CD4-positive, alpha-beta T cell treated with Interleukin-4 for 4 hours (primary cell): Measurements from ENCODE around the gene CCSER2.
"Not testable (repeated sequence)": the region's sequence is repeated elsewhere in the genome, so short reads cannot be mapped to it uniquely, and the experiment has no call there.

Source experiments
- DNase-seq: peaks from one replicate; pipeline ENCODE4 v3.0.0-alpha.2; 2020

Gene CCSER2, protein sequence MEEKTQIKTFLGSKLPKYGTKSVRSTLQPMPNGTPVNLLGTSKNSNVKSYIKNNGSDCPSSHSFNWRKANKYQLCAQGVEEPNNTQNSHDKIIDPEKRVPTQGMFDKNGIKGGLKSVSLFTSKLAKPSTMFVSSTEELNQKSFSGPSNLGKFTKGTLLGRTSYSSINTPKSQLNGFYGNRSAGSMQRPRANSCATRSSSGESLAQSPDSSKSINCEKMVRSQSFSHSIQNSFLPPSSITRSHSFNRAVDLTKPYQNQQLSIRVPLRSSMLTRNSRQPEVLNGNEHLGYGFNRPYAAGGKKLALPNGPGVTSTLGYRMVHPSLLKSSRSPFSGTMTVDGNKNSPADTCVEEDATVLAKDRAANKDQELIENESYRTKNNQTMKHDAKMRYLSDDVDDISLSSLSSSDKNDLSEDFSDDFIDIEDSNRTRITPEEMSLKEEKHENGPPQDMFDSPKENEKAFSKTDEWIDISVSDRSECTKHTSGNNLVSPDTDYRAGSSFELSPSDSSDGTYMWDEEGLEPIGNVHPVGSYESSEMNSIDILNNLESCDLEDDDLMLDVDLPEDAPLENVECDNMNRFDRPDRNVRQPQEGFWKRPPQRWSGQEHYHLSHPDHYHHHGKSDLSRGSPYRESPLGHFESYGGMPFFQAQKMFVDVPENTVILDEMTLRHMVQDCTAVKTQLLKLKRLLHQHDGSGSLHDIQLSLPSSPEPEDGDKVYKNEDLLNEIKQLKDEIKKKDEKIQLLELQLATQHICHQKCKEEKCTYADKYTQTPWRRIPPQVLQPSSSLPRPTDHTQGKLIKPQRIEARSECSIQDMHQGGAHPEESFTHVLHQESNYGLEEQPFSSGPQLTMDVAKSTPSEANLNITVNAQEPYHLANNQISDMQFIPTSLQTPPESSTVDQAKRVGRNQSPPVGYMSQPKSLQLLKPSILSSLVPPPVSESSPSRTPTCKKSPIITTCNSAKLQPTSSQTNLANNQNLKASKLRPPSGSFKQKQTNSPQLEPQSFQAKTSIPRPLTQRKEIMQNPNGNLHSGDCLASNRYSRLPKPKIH

DNA sequence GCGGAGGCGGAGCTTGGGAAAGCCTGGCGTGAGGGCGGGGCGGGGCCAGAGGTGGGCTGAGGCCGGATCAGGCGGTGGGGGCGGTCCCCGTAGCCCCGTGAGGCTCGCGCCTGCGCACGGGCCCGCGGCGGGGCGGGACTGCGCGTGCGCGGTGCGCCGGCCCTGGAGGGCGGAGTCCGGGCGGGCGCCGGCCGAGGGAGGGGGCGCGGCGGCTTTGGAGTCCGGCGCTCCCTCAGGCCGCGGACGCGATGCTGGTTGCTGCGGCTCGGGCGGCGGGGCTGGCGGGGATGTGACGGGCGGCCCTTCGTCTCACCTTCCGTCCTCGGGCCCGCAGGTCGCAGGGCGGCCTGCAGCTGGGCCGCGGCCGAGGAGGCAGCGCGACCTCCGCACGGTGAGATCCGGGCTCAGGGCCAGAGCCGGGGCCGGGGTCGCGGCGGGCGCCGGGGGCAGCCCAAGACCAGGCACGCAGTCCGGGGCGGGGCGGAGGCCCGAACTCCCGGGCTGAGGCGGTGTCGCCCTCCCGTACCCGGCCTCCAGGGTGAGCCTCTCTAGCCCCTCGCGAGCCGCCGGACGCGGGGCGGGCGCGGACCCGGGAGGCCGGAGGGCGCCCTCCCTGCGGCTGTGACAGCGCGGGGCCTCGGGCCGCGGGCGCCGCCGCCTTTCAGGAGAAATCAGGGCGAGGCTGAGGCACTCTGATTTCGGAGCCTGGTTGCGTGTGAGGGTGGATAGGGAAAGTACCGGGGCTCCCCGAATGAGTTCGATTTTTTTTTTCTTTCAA lies at the start of gene CCSER2:
TSS of gene CCSER2 (plus strand) at position 172 of the 778 bp plus-strand sequence. CDS start 42,464 bp downstream, outside the sequence.
- DNase-seq, result peak; percentile 85

DNA sequence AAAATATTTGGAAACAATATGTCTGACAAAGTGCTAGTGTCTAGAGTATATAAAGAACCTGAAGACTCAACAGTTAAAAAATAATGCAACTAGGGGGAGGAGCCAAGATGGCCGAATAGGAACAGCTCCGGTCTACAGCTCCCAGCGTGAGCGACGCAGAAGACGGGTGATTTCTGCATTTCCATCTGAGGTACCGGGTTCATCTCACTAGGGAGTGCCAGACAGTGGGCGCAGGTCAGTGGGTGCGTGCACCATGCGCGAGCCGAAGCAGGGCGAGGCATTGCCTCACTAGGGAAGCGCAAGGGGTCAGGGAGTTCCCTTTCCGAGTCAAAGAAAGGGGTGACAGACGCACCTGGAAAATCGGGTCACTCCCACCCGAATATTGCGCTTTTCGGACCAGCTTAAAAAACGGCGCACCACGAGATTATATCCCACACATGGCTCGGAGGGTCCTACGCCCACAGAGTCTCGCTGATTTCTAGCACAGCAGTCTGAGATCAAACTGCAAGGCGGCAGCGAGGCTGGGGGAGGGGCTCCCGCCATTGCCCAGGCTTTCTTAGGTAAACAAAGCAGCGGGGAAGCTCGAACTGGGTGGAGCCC lies 48.4 kb upstream of the CCSER2 start:
- not testable (repeated sequence) for DNase-seq

DNA sequence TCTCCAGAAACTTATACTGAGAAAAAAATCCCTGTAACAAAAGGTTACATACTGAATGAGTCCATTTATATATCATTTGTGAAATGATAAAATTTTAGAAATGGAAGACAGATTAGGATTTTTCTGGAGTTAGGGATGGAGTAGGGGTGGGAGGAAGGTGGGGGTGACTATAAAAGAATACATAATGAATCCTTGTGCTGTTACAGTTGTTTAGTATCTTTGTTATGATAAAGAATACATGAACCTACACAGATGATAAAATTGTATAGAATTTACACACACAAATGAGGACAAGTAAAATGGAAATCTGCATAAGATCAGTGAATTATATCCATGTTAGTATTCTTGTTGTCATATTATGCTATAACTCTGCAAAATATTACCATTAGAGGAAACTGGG lies 41.7 kb upstream of the CCSER2 start:
- DNase-seq, result no peak

GRCh38 chr10:84288151-84288550 lies 40.2 kb upstream of the CCSER2 start:
- no peak for DNase-seq

- DNase-seq, result no peak
These were observed 38.7 kb upstream of the CCSER2 start for GRCh38 chr10:84289521-84290200.

- DNase-seq, result no peak
These were observed 38.2 kb upstream of the CCSER2 start for GRCh38 chr10:84290235-84290634.

- DNase-seq, result no peak
These were observed 37.0 kb upstream of the CCSER2 start for GRCh38 chr10:84291384-84291783.

DNA sequence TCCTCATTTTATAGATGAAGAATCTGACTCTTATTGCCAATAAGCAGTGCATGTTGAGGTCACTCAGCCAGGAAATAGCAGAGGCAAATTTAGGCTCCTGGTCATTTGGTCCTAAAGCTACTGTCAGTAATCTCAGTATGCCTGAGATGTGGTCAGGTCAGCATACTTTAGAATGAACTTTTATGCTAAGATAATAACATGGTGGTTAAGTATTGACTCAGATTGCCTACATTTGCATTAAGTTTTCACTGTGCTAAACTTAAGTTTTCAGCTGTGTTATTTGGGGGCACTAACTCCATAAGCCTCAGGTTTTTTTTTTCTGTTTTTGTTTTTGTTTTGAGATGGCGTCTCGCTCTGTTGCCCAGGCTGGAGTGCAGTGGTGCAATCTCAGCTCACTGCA lies 35.9 kb upstream of the CCSER2 start:
- DNase-seq, result no peak

DNA sequence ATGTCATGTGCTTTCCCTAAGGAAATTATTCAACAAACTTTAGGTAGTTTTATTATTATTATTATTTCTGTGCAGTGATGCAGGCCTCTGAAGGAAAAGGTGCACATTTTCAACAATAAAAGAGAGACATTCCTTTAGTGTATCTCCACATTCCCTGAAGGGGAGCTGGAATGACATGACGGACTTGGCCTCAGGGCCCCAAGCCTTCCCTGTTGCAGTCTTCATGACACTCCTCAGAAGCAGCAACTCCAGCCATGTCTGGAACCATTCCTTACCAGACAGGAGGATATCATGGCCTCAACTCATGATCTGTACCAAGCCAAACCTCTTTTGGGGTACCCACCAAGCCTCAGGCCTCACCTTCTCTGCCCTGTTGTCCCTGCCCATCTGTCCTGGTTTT lies 35.2 kb upstream of the CCSER2 start:
- DNase-seq, result no peak

DNA sequence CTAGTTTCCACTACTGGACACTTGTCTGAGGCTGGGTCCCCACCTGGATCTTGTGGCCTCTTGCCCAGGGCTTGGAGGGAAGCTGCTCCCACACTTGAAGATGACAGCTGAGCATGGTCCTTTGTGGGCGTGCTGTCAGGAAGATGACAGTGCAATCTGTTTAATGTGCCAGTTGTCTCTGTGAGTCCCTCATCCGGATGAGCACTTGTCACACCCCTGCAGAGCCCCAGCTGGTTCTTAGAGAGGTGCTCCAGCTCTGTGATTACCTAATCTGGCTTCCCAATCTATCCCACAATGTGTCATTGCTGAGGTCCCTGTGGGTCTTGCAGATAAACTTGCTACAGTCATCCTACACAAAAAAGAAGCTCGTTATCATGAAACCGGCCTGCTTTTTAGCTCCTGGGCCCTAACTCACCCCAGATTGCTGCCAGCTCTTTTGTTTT lies 34.8 kb upstream of the CCSER2 start:
- no peak for DNase-seq

GRCh38 chr10:84294766-84295447 lies 33.5 kb upstream of the CCSER2 start:
- DNase-seq, result no peak

DNA sequence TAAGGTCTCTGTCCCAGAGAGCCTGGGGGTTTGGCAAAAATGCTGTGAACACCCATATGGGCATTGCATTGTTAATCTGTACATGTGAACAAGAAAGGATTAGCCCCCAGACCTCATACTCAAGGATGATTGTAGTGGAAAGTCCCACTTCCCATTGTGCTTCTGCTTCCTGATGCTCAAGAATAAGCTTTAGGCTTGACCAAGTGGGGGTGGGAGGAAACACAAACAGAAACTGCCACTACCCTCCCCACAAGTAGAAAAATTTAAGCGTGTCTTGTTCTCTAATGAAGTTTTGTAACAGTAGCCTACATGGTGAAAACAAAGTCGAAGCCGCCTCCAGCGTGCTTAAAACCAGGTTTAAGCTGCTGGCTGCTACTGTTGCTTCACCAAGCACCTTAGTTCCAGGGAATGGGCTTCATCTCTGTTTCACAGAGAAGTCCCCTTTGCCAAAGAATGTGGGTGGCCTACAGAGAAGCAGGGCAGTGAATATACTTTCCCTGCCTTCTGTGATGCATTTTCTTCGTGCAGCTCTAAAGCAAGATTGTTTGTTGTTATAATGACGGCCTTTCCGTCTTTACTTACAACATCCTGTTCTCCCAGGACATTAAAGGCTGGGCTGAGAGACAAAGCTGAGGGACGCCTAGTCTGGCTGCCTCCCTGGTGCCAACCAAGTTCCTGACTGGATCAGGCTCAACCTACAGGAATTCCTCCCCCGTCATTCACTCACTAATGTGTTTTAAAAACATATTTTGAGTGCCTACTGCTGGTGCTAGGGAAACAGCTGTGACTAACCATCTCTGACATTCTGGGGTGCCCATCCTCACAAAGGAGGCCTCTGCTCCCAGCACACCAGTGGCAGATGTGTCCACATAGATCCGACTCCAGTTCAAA lies 32.1 kb upstream of the CCSER2 start:
- no peak for DNase-seq

- DNase-seq, result no peak
These were observed 30.3 kb upstream of the CCSER2 start for GRCh38 chr10:84298057-84298456.

DNA sequence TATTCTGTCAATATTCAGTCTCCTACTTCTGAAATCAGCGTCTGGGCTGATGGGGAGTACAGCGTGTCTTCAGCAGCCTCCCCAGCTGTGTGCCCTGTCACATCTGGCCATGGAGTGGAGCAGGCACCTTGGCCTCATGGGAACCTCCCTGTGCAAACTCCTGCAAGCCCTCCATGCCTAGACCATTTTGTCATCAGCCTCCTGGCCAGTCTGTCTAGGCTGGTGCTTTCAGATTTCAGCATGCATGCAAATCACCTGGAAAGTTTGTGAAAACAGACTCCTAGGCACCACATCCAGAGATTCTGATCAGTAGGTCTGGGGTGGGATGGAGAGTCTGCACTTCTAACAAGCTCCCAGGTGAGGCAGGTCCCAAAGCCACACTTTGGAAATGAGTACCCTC lies 26.2 kb upstream of the CCSER2 start:
- DNase-seq, result no peak

DNA sequence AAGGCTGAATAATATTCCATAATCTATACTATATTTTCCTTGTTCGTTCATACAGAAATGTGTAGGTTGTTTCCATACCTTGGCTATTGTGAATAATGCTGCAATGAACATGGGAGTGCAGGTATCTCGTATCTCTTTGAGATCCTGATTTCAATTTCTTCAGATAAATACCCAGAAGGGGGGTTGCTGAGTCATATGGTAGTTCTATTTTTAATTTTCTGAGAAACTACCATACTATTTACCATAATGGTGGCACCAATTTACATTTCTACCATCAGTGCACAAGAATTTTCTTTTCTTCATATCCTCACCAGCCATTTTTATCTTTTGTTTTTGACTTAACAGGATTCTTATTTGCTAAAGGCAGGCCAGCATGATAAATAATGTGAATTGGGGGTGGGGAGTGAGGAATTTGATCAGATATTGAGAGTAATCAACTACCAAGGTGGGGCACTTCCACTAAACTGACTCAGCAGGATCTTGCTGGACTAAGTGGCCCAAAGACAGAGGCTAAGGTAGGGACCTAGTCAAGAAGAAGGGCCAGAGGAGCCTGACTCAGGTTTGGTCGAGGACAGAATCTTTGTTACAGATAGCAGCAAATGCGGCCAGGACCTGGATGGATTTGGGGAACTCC lies 21.5 kb upstream of the CCSER2 start:
- DNase-seq, result no peak

GRCh38 chr10:84308021-84308420 lies 20.4 kb upstream of the CCSER2 start:
- no peak for DNase-seq

DNA sequence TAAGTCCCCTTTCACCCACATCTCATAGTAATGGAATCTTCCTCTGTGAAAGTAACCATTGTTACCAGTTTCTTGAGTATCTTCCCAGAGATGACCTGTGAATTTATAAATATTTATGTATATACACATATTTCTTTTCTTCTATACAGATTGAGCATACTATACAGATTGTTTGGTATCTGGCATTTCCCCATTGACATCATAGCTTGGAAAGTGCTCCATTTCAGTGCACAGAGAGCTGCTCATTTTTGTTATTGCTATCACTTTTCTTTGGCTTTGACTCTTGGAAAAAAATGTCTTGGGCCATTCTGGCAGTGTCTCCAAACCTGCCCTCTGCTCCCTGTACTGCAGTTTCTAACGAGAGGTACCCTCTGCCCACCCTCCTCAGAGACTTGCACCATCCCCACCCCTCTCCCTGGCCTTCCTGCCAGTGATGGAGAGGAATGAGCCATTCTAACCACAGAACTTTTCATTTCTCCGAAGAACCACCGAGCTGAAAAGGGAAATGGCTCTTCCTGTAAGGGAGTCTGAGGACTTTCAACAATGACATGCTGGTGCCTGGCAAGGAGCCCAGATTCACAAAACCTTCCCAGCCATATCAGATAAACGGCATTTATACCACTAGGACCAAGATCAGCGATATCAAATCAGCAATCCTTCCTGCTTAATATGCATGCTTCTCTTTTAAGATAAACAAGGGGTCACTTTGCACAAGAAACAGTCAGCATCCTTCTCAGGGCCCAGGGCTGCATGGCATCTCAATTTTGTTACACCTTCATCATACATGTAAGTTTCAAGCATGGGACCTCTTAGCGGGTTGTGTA lies 19.7 kb upstream of the CCSER2 start:
- peak; percentile 35 for DNase-seq

DNA sequence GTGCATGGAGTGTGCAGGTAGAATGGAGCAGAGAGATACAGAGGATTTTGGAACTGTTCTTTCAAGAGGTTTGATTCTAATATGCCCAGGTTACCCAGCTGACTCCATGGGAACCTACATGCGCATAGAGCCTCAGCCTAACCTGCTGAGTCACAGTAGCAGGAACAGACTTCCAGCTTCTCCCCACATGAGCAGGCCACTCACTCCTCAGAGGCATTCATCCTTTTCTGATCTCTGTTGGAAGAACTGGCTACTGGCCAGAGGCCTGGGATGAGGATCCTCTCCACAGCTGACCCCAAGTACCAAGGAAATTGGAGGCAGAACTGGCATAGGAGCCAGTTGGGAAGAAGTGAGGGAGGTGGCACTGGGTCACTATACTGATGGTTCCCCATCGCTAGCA lies 17.9 kb upstream of the CCSER2 start:
- DNase-seq, result no peak

DNA sequence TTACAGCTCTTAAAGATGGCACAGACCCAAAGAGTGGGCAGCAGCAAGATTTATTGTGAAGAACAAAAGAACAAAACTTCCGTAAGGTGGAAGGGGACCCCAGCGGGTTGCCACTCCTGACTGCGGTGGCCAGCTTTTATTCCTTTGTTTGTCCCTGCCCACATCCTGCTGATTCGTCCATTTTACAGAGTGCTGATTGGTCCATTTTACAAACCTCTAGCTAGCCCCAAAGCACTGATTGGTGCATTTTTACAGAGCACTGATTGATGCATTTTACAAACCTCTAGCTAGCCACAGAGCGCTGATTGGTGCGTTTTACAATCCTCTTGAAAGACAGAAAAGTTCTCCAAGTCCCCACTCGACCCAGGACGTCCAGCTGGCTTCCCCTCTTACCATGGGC lies 16.8 kb upstream of the CCSER2 start:
- no peak for DNase-seq
